LNCAP (cell line): ENCODE results near the gene ABHD12.

Experiments
- TF ChIP-seq, protein P1 (sequence below): fragments of 450-650 bp; IDR thresholded peaks from 2 replicates; pipeline ENCODE4 v1.5.1; 2017; ENCODE audit warnings: mild to moderate bottlenecking

The ABHD12 gene

DNA sequence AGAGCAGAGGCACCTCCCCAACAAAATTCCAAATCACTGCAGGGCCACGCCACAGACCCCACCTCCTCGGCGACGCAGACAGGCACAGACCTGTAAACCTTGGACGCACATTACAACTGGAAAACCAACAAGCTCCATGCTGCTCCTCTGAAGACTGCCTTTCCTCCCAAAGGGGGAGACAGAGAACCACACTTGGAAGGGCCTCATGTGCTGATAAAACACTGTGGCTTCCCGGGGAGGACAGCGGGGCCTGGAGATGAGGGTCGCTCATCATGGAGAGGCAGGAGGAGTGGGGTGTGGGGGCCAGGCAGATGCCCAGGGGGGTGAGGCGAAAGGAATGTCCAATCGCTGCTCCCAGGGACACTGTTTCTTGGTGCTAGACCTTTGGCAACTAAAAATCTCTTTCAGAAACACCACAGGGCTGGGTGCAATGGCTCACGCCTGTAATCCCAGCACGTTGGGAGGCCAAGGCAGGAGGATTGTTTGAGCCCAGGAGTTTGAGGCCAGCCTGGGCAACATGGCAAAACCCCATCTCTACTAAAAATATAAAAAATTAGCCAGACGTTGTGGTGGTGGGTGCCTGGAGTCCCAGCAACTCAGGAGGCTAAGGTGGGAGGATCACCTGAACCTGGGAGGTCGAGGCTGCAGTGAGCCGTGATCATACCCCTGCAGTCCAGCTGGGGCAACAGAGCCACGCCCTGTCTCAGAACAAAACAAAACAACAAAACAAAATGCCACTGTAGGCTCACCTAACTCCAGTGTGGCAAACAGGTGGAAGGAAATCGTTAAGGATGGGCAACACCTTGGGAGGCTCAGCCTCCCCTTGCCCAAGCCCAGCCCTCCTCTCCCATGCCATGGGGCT, 53.8 kb downstream of the ABHD12 start:
- TF ChIP-seq, protein P1, sequence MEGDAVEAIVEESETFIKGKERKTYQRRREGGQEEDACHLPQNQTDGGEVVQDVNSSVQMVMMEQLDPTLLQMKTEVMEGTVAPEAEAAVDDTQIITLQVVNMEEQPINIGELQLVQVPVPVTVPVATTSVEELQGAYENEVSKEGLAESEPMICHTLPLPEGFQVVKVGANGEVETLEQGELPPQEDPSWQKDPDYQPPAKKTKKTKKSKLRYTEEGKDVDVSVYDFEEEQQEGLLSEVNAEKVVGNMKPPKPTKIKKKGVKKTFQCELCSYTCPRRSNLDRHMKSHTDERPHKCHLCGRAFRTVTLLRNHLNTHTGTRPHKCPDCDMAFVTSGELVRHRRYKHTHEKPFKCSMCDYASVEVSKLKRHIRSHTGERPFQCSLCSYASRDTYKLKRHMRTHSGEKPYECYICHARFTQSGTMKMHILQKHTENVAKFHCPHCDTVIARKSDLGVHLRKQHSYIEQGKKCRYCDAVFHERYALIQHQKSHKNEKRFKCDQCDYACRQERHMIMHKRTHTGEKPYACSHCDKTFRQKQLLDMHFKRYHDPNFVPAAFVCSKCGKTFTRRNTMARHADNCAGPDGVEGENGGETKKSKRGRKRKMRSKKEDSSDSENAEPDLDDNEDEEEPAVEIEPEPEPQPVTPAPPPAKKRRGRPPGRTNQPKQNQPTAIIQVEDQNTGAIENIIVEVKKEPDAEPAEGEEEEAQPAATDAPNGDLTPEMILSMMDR, result no peak

DNA sequence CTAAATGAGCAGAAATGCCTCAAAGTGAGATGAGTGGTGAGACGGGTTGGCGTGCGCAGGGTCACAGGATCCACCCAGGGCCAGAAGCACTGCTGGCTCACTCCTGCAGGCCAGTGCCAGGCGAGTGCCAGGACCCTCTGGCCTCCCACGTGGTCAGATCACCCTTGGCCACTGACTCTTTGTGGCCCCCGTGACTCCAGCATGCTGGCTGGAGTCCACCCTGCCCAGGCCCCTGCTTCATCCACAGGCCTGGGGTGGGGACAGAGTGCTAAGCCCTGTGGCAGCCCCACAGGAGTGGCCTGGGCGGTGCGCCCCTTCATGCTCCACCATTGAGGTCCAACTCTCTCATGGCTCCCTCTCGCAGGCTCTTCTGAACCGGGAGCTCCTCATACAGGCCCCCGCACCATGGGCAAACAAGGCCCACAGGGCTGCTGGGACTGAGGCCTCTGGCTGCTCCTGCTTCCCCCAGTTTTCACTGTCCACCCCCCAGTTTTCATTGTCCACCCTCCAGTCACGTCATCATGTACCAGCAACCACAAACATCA, 61.6 kb downstream of the ABHD12 start:
- TF ChIP-seq, protein P1, result no peak

DNA sequence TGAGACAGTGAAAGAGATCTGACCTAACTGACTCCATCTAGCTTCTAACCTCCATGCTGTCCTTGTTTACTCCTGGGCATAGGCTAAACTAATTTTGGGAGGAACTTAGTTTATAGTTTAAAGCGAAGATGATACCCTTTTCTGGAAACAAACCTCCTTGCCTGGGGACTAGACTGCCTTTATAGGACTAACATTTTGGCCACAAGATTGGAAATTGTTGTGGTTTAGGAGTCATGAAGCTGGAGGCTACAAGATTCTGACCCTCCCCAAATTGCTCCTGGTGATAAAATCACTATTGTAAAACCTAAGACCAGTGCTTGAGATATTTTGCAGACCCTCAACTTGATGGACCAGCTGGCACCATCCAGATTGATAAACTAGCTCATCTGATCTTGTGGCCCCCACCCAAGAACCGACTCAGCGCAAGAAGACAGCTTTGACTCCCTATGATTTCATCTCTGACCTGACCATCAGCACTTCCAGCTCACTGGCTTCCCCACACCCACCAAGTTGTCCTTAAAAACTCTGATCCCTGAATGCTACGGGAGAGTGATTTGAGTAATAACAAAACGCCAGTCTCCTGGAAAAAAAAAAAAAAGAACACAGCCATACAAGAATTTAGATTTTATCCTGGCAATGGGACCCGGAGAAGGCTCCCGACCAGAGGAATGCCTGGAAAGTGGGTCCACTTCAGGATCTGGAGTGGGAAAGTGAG, 63.0 kb downstream of the ABHD12 start:
- TF ChIP-seq, protein P1, result no peak

DNA sequence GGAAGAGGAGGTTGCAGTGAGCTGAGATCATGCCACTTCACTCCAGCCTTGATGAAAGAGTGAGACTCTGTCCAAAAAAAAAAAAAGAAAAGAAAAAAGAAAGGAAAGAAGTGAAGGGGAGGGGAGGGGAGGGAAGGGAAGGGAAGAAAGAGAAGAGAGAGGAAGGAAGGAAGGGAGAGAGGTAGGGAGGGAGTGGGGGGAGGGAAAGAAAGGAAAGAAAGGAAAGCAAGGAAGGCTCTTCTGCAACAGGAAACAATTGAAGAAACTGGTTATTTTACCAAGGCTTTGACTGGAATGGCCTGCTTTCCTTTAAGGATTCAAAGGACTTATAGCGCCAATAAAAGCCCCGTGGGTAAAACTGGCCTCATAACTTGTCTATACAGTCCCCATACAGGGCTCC, 64.6 kb downstream of the ABHD12 start:
- TF ChIP-seq, protein P1, result no peak

DNA sequence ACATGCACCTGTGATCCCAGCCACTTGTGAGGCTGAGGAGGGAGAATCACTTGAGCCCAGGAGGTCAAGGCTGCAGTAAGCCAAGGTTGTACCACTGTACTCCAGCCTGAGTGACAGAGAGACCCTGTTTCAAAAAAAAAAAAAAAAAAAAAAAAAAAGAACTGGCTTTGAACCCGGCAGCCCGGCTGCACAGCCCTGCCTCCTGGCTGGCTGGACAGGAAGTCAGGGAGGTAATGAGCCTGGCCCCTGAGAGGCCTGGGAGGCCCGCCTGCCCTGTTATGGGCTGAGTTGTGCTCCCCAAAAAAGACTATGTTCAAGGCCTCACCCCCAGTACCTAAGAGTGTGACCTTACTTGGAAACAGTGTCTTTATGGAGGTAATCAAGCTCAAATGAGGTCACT, 65.6 kb downstream of the ABHD12 start:
- TF ChIP-seq, protein P1, result no peak

DNA sequence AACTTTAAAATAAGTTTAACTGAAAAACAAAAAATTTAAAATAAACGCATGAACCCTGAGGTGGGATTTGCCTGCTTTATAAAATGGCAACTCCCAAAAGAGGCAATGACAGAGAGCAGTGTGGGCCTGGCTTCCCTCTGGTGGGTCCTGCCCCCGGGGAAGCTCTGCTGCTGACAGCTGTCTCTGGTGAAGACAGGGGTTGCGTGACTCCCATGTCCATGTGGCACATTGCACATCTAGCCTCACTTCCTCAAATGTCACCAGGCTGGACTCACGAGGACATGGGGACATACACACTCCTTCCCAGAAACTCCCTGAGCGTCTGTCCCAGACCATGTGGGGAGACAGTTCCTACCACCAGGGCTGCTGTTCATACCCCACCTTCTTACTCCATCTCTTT, 66.2 kb downstream of the ABHD12 start:
- TF ChIP-seq, protein P1, result no peak

DNA sequence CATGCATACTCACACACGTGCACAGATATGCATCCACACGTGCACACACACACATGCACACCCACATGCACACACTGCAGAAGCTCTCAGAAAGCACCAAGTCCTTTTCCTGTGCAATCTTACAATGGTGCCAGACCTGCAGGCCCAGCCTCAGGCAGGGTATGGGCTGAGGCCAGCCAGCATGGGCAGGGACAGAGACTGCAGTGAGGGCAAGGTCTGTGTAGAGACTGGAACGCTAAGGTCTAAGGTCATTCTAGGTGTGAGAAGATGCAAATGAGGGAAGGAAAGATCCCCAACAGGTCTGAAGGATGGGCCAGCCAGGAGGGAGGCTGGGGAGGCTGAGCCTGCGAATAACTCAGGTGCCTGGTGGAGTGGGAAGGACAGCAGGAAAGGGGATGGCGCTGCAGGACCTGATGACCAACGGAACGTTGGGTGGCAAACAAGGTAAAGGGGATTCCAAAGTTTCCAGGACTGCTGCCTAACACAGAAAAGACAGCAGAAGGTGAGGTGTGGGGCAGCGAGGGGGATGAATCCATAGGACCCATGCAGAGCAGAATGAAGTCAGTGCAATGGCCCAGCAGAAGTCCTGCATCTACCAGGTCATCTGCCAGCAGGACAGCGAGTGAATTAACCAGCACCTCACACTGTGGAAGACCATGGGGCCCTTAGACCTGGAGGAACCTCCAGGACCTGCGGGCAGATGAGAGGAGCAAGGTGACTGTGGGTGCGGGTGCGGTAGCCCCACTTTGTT, 67.0 kb downstream of the ABHD12 start:
- TF ChIP-seq, protein P1, result no peak
